Thymus (tissue), 11 donors: ENCODE data around the gene SLC6A19. TPM values are rescaled to one million over a fixed set of nuclear protein-coding genes. Genes with fewer than 3 reads are reported as not detected.
A peak's percentile ranks its signal among the peaks of the same experiment; 100 is the strongest.
"Not testable (repeated sequence)": the region's sequence is repeated elsewhere in the genome, so short reads cannot be mapped to it uniquely, and the experiment has no call there.

Experiments used
- DNase-seq, 9 donors: peaks; one replicate each; pipeline ENCODE4 v3.0.0-alpha.2; 2013; ENCODE audit warnings: low spot score in 9 of 9, low read depth in 6 of 9, missing footprints in 1 of 9
- H3K27ac ChIP-seq, 2 donors: one replicate each; pipeline ENCODE4 v1.5.1; 2013; ENCODE audit warnings: control low read depth in 1 of 2, low read depth in 1 of 2, low read length in 1 of 2, mild to moderate bottlenecking in 1 of 2, moderate library complexity in 1 of 2
- H3K27me3 ChIP-seq, 2 donors: one replicate each; pipeline ENCODE4 v1.5.1; 2013; ENCODE audit warnings: low read length in 1 of 2; ENCODE audit not compliant: control insufficient read depth in 2 of 2, insufficient read depth in 1 of 2
- H3K36me3 ChIP-seq, 2 donors: one replicate each; pipeline ENCODE4 v1.5.1; 2013; ENCODE audit warnings: low read length in 1 of 2, mild to moderate bottlenecking in 1 of 2, moderate library complexity in 1 of 2; ENCODE audit not compliant: control insufficient read depth in 2 of 2, insufficient read depth in 2 of 2
- H3K4me1 ChIP-seq, 2 donors: one replicate each; pipeline ENCODE4 v1.5.1; 2013; ENCODE audit warnings: low read length in 2 of 2; ENCODE audit not compliant: control insufficient read depth in 2 of 2, insufficient read depth in 2 of 2
- H3K4me3 ChIP-seq, 2 donors: one replicate each; pipeline ENCODE4 v1.5.1; 2013; ENCODE audit warnings: low read length in 2 of 2, control low read depth in 1 of 2, mild to moderate bottlenecking in 1 of 2
- H3K9me3 ChIP-seq, 2 donors: one replicate each; pipeline ENCODE4 v1.5.1; 2013; ENCODE audit warnings: low read length in 1 of 2, mild to moderate bottlenecking in 1 of 2; ENCODE audit not compliant: control insufficient read depth in 2 of 2, insufficient read depth in 1 of 2
- WGBS: extraction: QIAGEN DNeasy Blood & Tissue Kit; methylation state at CpG from one replicate; pipeline ENCODE4 v1.1.7; 2013; 5-methylcytosine and 5-hydroxymethylcytosine counted together
- polyA plus RNA-seq: library from polyadenylated mRNA; stranded (reverse); fragments of 200-250 nt; gene quantifications from one replicate; pipeline ENCODE4 v1.2.3, GENCODE V29; 2013
- total RNA-seq: library from RNA; stranded (reverse); fragments of 120-200 nt; gene quantifications from one replicate; pipeline ENCODE4 v1.2.4, GENCODE V29; 2013
- donor health status: healthy.

SLC6A19 gene
- total and polyA plus RNA-seq, 2 donors, result 0.09 to 0.16 TPM

DNA sequence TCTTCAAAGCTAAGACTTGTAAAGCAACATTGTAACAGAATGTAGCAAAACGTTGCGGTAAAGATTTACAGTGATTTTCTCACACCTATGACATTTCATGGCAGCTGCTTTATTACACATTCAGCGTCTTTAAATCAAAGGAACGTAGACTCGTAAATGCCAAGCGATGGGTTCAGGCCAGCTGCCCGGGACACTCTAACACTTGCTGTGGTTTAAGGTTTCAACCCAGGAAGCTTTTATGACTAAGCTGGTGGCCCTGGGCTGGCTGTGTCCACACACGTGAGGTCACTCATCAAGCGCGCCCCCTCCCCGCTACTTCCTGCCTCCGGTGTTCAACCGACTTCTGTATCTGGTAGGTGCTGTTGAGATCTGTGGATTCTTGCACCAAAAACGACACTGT lies 26.3 kb downstream of the SLC6A19 start:
- Histone ChIP-seq H3K4me3 (no peak overlapping the region), H3K27me3 (peaks cover 0 to 38% of the 10 kb centered on the region in 2 donors), H3K4me1 (peaks cover 32 to 36% of the 10 kb centered on the region in 2 donors), H3K27ac (no peak overlapping the region), H3K36me3 (no peaks in the 10 kb centered on the region), H3K9me3 (peaks cover 1 to 5% of the 10 kb centered on the region in 2 donors)
- 30% methylated on average over 14 of the region's 14 CpGs for WGBS
- peak in 1 of 9 donors; percentile 37 for DNase-seq

- Histone ChIP-seq H3K9me3 (peaks cover 1 to 5% of the 10 kb centered on the region in 2 donors), H3K4me3 (no peak overlapping the region), H3K27me3 (peaks cover 0 to 38% of the 10 kb centered on the region in 2 donors), H3K4me1 (peaks cover 32 to 36% of the 10 kb centered on the region in 2 donors), H3K36me3 (no peaks in the 10 kb centered on the region), H3K27ac (no peak overlapping the region)
- WGBS, result 70% methylated on average over 15 of the region's 15 CpGs
- DNase-seq, result no peak
Observed at GRCh38 chr5:1228120-1228519, 26.7 kb downstream of the SLC6A19 start.

DNA sequence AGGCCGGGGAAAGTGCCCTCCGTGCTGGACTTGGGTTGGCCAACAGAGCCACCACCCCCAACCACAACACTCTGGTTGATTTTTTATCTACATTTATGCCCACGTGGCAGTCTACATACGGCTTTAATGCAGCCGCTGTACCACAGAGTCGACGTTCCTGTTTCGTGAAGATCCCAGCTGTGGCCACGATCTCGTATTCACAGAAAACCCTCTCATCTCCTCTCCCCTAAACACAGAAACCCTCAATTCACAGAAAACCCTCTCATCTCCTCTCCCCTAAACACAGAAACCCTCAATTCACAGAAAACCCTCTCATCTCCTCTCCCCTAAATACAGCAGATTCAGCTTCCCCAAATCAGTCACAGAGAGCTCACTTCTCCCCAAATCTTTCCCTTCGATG lies 27.6 kb downstream of the SLC6A19 start:
- Histone ChIP-seq H3K4me1 (peaks cover 32 to 36% of the 10 kb centered on the region in 2 donors), H3K27me3 (peaks cover 0 to 36% of the 10 kb centered on the region in 2 donors)
- WGBS, result 23% methylated on average over 11 of the region's 11 CpGs
- H3K36me3 ChIP-seq, H3K27ac ChIP-seq, H3K9me3 ChIP-seq, H3K4me3 ChIP-seq: not testable (repeated sequence)
- peak in 1 of 9 donors; percentile 58 for DNase-seq

GRCh38 chr5:1229822-1230221 lies 28.4 kb downstream of the SLC6A19 start:
- Histone ChIP-seq H3K4me1 (peaks cover 32 to 36% of the 10 kb centered on the region in 2 donors), H3K27me3 (peaks cover 0 to 38% of the 10 kb centered on the region in 2 donors), H3K27ac (no peak overlapping the region), H3K4me3 (no peak overlapping the region), H3K36me3 (no peaks in the 10 kb centered on the region), H3K9me3 (peaks cover 4 to 6% of the 10 kb centered on the region in 2 donors)
- DNase-seq, result peak in 4 of 9 donors; percentile 27 to 66 (median 51)
- WGBS, result 17% methylated on average over 7 of the region's 7 CpGs

DNA sequence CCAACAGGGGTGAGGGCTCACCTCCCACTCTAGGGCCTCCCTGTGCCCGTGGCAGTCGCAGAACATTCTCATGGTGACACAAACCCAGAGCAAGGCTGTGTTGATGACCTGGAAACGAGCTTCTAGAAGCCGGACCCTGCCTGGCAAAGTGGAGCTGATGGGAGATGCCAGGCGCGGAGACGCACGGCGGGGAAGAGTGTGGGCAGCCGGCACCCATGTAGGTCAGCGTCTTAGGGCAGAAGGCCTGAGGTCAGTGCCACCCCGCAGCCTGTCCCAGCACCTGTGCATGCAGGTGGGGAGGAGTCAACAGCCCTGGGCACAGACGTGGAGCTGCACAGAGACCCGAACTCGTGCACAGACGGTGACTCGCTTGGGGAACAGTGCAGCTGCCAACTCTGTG lies 29.2 kb downstream of the SLC6A19 start:
- Histone ChIP-seq H3K36me3 (no peaks in the 10 kb centered on the region), H3K27me3 (peaks cover 0 to 37% of the 10 kb centered on the region in 2 donors), H3K4me3 (no peak overlapping the region), H3K4me1 (peaks cover 32 to 36% of the 10 kb centered on the region in 2 donors), H3K9me3 (peaks cover 5 to 13% of the 10 kb centered on the region in 2 donors), H3K27ac (no peak overlapping the region)
- 91% methylated on average over 17 of the region's 17 CpGs for WGBS
- no peak for DNase-seq

DNA sequence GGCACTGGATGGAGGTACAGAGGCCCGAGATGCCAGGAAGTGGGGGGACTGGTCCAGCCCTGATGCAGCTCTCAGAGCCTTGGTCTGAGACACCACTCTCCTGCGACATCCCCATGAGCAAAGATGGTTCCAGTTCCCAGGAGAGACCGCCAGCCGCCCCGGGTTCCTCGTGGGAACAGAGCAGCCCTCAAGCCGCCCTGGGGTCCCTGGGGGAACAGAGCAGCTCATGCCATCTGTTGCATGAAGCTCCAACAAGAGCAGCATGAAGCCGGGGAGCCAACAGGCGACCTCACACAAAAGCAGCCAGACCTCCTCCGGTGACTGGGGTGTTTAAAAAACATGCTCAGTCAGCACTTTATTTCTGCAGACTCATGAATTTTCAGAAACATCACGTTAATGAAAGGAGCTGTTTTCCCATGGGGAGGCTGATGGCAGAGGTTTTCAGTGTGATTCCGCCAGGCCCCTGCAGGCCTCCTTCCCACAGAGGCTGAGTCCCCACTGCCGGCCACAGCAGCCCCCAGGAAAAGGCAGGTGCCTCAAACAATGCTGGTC lies 30.0 kb downstream of the SLC6A19 start:
- no peak for DNase-seq
- H3K4me3 ChIP-seq, result no peak overlapping the region
- peaks cover 0 to 29% of the 10 kb centered on the region in 2 donors for H3K27me3 ChIP-seq
- H3K4me1 ChIP-seq, result peaks cover 32 to 36% of the 10 kb centered on the region in 2 donors
- peaks cover 5 to 14% of the 10 kb centered on the region in 2 donors for H3K9me3 ChIP-seq
- 86% methylated on average over 13 of the region's 13 CpGs for whole genome bisulfite sequencing
- no peaks in the 10 kb centered on the region for H3K36me3 ChIP-seq
- no peak overlapping the region for H3K27ac ChIP-seq

DNA sequence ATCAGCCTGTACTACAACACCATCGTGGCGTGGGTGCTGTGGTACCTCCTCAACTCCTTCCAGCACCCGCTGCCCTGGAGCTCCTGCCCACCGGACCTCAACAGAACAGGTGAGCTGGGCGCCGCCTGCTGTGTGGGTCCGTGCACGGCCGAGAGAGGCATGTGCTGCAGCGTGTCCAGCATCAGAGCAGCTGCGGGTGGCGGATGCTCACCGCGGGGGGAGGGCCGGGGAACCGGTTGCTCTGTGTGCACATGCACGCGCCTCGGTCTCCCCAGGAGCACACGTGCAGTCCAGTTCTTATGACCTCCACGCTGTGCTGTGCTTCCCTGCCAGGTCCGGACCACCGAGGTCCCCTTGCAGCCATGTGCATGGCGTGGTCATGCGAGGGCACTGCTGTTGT lies 31.4 kb downstream of the SLC6A19 start:
- 95% methylated on average over 25 of the region's 25 CpGs for WGBS
- DNase-seq, result no peak
- H3K4me1 ChIP-seq, result peaks cover 27 to 33% of the 10 kb centered on the region in 2 donors
- H3K9me3 ChIP-seq, result peaks cover 5 to 14% of the 10 kb centered on the region in 2 donors
- H3K36me3 ChIP-seq, result no peaks in the 10 kb centered on the region
- no peak overlapping the region for H3K4me3 ChIP-seq
- peaks cover 0 to 21% of the 10 kb centered on the region in 2 donors for H3K27me3 ChIP-seq
- no peak overlapping the region for H3K27ac ChIP-seq

DNA sequence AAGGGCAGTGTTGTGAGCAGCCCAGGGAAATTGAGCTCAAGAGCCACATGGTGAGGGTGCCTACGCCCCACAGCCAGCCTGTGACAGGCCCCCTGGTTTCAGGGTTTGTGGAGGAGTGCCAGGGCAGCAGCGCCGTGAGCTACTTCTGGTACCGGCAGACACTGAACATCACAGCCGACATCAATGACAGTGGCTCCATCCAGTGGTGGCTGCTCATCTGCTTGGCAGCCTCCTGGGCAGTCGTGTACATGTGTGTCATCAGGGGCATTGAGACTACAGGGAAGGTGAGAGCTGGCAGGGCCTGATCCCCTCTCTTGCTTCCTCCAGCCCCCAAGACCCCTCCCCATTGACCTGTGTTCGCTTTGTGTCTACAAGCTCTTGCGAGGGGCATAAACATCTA lies 34.0 kb downstream of the SLC6A19 start:
- H3K4me1 ChIP-seq, result peaks cover 3 to 9% of the 10 kb centered on the region in 2 donors
- H3K9me3 ChIP-seq, result peaks cover 5 to 9% of the 10 kb centered on the region in 2 donors
- H3K27ac ChIP-seq, result no peak overlapping the region
- peaks cover 0 to 2% of the 10 kb centered on the region in 2 donors for H3K36me3 ChIP-seq
- H3K27me3 ChIP-seq, result peaks cover 0 to 8% of the 10 kb centered on the region in 2 donors
- DNase-seq, result no peak
- WGBS, result 88% methylated on average over 8 of the region's 8 CpGs
- no peak overlapping the region for H3K4me3 ChIP-seq

DNA sequence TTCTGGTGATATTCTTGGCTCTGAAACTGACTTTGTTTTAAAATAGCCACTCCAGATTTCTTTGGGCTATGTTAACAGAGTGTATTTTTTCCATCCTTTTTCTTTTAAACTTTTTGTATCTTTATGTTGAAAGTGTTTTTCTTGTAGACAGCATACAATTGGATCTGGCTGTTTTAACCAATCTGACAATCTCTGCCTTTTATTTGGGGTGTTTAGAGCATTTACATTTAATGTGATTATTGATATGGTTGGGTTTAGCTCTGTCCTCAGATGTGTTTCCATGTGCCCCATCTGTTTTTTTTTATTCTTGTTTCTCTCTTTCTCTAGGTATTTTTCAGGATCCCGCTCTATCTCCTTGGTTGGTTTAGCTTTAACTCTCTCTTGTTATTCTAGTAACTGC lies 34.4 kb downstream of the SLC6A19 start:
- Histone ChIP-seq H3K4me1 (peaks cover 0 to 4% of the 10 kb centered on the region in 2 donors), H3K4me3 (no peak overlapping the region), H3K36me3 (peaks cover 0 to 2% of the 10 kb centered on the region in 2 donors), H3K27me3 (peaks cover 0 to 4% of the 10 kb centered on the region in 2 donors), H3K9me3 (peaks cover 4 to 9% of the 10 kb centered on the region in 2 donors), H3K27ac (no peak overlapping the region)
- no peak for DNase-seq
- 98% methylated on average over 1 of the region's 1 CpG for WGBS
